Smooth muscle cell (in vitro differentiated cells): Measurements from ENCODE around the gene ATF7. TPM values are rescaled to one million over a fixed set of nuclear protein-coding genes. Genes with fewer than 3 reads are reported as not detected.

Experiments used
- DNase-seq: peaks from one replicate; lab custom pipeline; 2025; ENCODE audit not compliant: unreplicated experiment; lab: John Stamatoyannopoulos, UW
- H2AFZ ChIP-seq: fragments of 200-600 bp; sonication (generic); 2 replicates; pipeline ENCODE4 v1.6.0; 2016; ENCODE audit warnings: antibody characterized with exemption, low read depth, mild to moderate bottlenecking
- H3F3A ChIP-seq: fragments of 200-600 bp; sonication (generic); 2 replicates; pipeline ENCODE4 v1.6.0; 2017; ENCODE audit warnings: antibody characterized with exemption, low read depth
- H3K27ac ChIP-seq: fragments of 200-600 bp; sonication (generic); 2 replicates; pipeline ENCODE4 v1.5.1; 2016; ENCODE audit warnings: low read depth, mild to moderate bottlenecking
- H3K27me3 ChIP-seq: fragments of 200-600 bp; sonication (generic); 2 replicates; pipeline ENCODE4 v1.6.1; 2016; ENCODE audit warnings: low read depth, mild to moderate bottlenecking
- H3K36me3 ChIP-seq: fragments of 200-600 bp; sonication (generic); 2 replicates; pipeline ENCODE4 v1.5.1; 2016; ENCODE audit warnings: low read depth
- H3K4me1 ChIP-seq: fragments of 200-600 bp; sonication (generic); 2 replicates; pipeline ENCODE4 v1.5.1; 2016; ENCODE audit warnings: low read depth
- H3K4me2 ChIP-seq: fragments of 200-600 bp; sonication (generic); 2 replicates; pipeline ENCODE4 v1.6.0; 2016; ENCODE audit warnings: mild to moderate bottlenecking
- H3K4me3 ChIP-seq: fragments of 200-600 bp; sonication (generic); 2 replicates; pipeline ENCODE4 v1.5.1; 2016; ENCODE audit warnings: mild to moderate bottlenecking
- H3K79me2 ChIP-seq: fragments of 200-600 bp; sonication (generic); 2 replicates; pipeline ENCODE4 v1.6.0; 2016; ENCODE audit warnings: low read depth, mild to moderate bottlenecking
- H3K9ac ChIP-seq: fragments of 200-600 bp; sonication (generic); 2 replicates; pipeline ENCODE4 v1.6.0; 2016; ENCODE audit warnings: low read depth
- H3K9me3 ChIP-seq: fragments of 200-600 bp; sonication (generic); replicated peaks from 2 replicates; pipeline ENCODE4 v1.5.1; 2016; ENCODE audit warnings: low read depth
- H4K20me1 ChIP-seq: fragments of 200-600 bp; sonication (generic); 2 replicates; pipeline ENCODE4 v1.6.0; 2016; ENCODE audit warnings: low read depth
- CTCF ChIP-seq: fragments of 200-600 bp; sonication (generic); IDR thresholded peaks from 2 replicates; pipeline ENCODE4 v1.5.1; 2017; ENCODE audit warnings: borderline replicate concordance, mild to moderate bottlenecking, antibody characterized with exemption; ENCODE audit not compliant: insufficient read depth, poor library complexity, severe bottlenecking
- WGBS: methylation state at CpG from one replicate; pipeline ENCODE4 v1.1.7; 2016; ENCODE audit warnings: low lambda C conversion rate; 5-methylcytosine and 5-hydroxymethylcytosine counted together
- polyA plus RNA-seq: library from polyadenylated mRNA; unstranded; fragments of >200 nt; fragmentation: Nextera tagmentation; extraction: Ambion mirVana; gene quantifications from 2 replicates; pipeline ENCODE4 v1.2.1, GENCODE V29; 2016
- total RNA-seq: library from RNA; depleted of rRNA; stranded (reverse); fragments of >200 nt; gene quantifications from 2 replicates; pipeline ENCODE4 v1.2.3, GENCODE V29; 2014

Gene ATF7
- total and polyA plus RNA-seq, 2 experiments from 2014 or later = 15.2 to 28.5 TPM

GRCh38 chr12:53589423-53589822 is 36.8 kb downstream of the ATF7 start:
- H2AFZ ChIP-seq = no peak overlapping the region
- H3K4me2 ChIP-seq = no peak overlapping the region
- H3K27ac ChIP-seq = no peak overlapping the region
- H4K20me1 ChIP-seq = peaks cover 95% of the 10 kb centered on the region
- peaks cover 17% of the 10 kb centered on the region for H3F3A ChIP-seq
- no peak overlapping the region for H3K4me3 ChIP-seq
- H3K9me3 ChIP-seq = no peaks in the 10 kb centered on the region
- no peaks in the 10 kb centered on the region for H3K27me3 ChIP-seq
- H3K36me3 ChIP-seq = no peaks in the 10 kb centered on the region
- no peak overlapping the region for H3K9ac ChIP-seq
- peaks cover 60% of the 10 kb centered on the region for H3K79me2 ChIP-seq
- no peak for TF ChIP-seq CTCF
- peaks cover 11% of the 10 kb centered on the region for H3K4me1 ChIP-seq
- no peak for DNase-seq
- 96% methylated on average over 3 of the region's 3 CpGs for whole genome bisulfite sequencing

GRCh38 chr12:53588123-53588522 is 38.1 kb downstream of the ATF7 start:
- Histone ChIP-seq H2AFZ (no peak overlapping the region), H3F3A (peaks cover 9% of the 10 kb centered on the region), H3K4me2 (no peak overlapping the region), H3K36me3 (no peaks in the 10 kb centered on the region), H3K27ac (no peak overlapping the region), H3K4me3 (no peak overlapping the region), H3K9ac (no peak overlapping the region), H3K27me3 (no peaks in the 10 kb centered on the region), H3K79me2 (peaks cover 61% of the 10 kb centered on the region), H3K4me1 (peaks cover 11% of the 10 kb centered on the region), H4K20me1 (peaks cover 93% of the 10 kb centered on the region), H3K9me3 (no peaks in the 10 kb centered on the region)
- no peak for DNase-seq
- WGBS = 98% methylated on average over 3 of the region's 3 CpGs
- TF ChIP-seq CTCF = no peak

GRCh38 chr12:53586745-53587144 is 39.4 kb downstream of the ATF7 start:
- Histone ChIP-seq H3K36me3 (no peaks in the 10 kb centered on the region), H2AFZ (no peak overlapping the region), H3K27me3 (no peaks in the 10 kb centered on the region), H3K4me3 (no peak overlapping the region), H4K20me1 (peaks cover 89% of the 10 kb centered on the region), H3K27ac (no peak overlapping the region), H3K9me3 (no peaks in the 10 kb centered on the region), H3K4me1 (peaks cover 6% of the 10 kb centered on the region), H3K4me2 (no peak overlapping the region), H3F3A (no peaks in the 10 kb centered on the region), H3K9ac (no peak overlapping the region), H3K79me2 (peaks cover 59% of the 10 kb centered on the region)
- TF ChIP-seq CTCF = no peak
- DNase-seq = no peak
- 95% methylated on average over 8 of the region's 8 CpGs for WGBS

GRCh38 chr12:53585448-53586125 is 40.6 kb downstream of the ATF7 start:
- Histone ChIP-seq H3K36me3 (no peaks in the 10 kb centered on the region), H3K27me3 (no peaks in the 10 kb centered on the region), H3K4me2 (no peak overlapping the region), H3K27ac (no peak overlapping the region), H4K20me1 (peaks cover 84% of the 10 kb centered on the region), H3K4me1 (no peaks in the 10 kb centered on the region), H3F3A (no peaks in the 10 kb centered on the region), H2AFZ (no peak overlapping the region), H3K79me2 (peaks cover 50% of the 10 kb centered on the region), H3K4me3 (no peak overlapping the region), H3K9me3 (no peaks in the 10 kb centered on the region), H3K9ac (no peak overlapping the region)
- DNase-seq = no peak
- TF ChIP-seq CTCF = no peak
- 95% methylated on average over 2 of the region's 2 CpGs for WGBS
